Measurements from ENCODE around the gene ZNF175.
"Not testable (repeated sequence)": the region's sequence is repeated elsewhere in the genome, so short reads cannot be mapped to it uniquely, and the experiment has no call there.

The ZNF175 gene

GRCh38 chr19:51593138-51593890, 22.2 kb downstream of the ZNF175 start:
- DNase-seq, result no peak

GRCh38 chr19:51593969-51594773, 23.1 kb downstream of the ZNF175 start:
- DNase-seq, result peak; percentile 36

- no peak for DNase-seq
Measured at GRCh38 chr19:51594774-51595109, 23.7 kb downstream of the ZNF175 start.

- no peak for DNase-seq
Measured at GRCh38 chr19:51595190-51596175, 24.4 kb downstream of the ZNF175 start.

DNA sequence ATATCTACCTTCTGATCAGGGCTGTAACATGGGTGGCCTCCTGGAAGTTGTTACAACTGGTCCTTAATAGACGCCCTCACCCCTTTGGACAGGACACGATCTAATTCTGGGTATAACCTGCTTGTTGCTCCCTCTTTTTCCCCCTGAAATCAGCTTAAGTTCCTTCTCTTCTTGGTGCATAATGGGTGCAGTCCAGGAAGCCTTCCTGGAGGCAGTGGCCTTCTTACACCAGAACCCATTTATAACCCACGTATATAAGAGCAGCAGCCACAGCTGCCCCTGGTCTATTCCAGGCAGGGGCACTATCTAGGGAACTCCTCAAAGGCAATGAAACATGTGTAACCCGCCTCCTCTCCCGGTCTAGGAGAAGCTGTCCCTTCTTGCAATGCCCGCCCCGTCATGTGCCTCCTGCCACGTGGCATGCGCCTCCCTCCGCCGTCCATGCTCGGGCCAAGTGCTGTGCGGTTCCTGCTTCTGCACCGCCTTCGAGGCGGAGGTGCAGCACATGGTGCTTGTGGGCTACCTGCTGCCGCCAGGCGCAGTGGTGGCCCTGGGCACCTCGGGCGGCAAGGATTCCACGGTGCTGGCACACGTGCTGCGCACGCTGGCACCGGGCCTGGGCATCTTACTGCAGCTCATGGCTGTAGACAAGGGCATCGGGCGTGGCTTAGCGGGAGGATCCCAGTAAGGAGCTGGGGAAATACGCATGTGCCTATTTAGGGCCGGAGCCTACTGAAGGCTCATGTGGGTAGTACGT, 27.3 kb downstream of the ZNF175 start:
- no peak for DNase-seq

- DNase-seq, result no peak
Measured at GRCh38 chr19:51599084-51599483, 28.0 kb downstream of the ZNF175 start.

- no peak for DNase-seq
Measured at GRCh38 chr19:51600940-51601580, 30.0 kb downstream of the ZNF175 start.

DNA sequence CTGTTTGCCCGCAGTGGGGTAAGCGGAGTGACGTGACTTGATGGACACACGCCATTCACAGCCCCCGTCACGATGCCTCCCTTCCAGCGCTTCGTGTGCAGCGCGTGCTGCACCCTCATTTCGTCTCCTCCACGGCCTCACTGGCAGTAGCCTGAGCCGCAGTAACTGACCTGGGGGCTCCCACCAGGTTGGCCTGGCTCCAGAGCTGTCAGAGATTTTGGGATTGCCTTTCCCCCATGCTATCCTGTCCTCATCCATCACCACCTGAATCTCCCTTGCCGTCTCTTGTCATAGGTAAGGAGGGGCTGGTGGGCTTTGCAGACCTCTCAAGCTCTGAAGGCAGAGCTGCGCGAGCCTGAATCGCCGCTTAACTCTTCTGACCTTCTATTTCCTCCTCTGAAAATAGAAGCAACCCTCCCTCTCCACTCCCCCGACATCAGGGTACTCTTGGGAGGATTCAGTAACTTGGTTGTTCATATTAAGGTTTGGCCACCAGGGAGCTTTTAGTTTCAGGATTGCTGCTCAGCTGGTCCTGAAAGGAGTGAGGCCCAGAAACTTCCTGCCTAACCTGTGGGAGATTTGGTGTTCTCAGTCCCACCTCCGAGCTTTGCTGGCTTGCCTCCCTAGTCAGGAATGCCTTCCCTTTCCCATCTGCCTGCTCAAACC, 31.2 kb downstream of the ZNF175 start:
- DNase-seq, result no peak

- no peak for DNase-seq
Measured at GRCh38 chr19:51607077-51607476, 36.0 kb downstream of the ZNF175 start.

- no peak for DNase-seq
Measured at GRCh38 chr19:51607920-51608562, 37.0 kb downstream of the ZNF175 start.

DNA sequence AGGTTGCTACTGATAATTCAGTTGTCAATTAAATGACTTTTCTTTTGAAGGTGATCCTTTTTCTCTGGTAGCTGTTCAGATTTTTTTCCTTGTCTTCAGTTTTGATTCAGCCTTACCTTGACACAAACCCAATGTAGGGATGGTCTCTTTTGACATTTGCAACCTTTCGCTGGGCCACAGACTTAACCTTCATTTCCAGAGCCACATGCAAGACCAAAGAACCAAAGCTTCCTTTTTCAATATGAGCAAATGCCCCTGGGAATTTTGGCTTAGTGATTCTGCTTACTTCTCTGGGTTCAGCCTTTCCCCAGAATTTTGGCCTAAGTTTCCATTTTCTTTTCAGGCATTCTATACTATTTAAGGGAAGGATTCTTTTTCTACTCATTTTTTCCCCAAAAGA, 39.5 kb downstream of the ZNF175 start:
- DNase-seq, result no peak

DNA sequence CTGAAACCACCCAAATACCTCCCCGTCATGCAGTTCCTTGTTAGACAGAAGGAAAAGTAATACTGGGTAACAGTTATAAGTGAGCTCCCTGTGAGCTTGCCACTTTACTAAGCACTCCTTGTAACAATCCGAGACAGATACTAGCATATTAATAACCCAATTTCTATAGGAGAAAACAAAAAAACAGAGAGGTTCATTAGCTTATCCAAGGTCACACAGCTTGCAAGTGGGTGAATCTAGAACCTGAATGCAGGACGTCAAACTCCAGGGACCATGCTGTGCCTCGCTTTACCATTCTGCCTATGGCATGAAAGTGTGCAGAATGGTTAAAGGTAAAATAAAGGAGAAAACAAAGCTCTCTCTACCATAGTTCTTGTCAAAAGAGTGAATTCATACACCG, 43.7 kb downstream of the ZNF175 start:
- no peak for DNase-seq

- DNase-seq, result no peak
Measured at GRCh38 chr19:51615991-51616390, 44.9 kb downstream of the ZNF175 start.

DNA sequence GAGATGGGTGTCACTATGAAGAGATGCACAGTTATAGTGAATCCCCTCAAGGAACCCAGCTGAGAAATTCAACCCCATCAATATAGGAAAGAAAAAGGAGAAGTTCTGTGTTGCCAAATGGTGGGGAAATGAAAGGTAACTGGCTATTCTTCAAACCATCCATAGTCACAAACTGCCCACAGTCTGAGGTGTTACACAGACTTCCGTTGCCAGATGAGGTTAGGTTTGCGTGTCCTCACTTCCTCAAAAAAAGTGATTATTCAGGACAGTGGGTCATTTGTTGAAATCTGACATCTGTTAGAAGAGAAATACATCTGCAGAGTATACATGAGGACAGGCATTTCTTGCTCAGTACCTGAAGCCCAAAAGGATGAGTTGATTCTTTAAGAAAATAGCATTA, 50.1 kb downstream of the ZNF175 start:
- DNase-seq, result no peak

DNA sequence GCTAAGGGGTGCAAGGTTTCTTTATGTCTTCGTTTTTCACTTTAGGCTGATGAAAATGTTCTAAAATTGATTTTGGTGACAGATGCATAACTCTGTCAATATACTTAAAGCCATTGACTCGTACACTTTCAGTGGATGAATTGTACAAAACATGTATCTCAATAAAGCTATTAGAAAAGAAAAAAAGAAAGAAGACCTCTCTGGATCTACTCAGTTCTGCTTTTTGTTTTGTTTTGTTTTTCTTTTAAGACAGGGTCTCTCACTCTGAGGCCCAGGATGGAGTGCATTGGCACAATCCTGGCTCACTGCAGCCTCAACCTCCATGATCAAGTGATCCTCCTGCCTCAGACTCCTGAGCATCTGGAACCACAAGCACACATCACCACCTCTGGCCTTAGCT, 55.6 kb downstream of the ZNF175 start:
- no peak for DNase-seq

DNA sequence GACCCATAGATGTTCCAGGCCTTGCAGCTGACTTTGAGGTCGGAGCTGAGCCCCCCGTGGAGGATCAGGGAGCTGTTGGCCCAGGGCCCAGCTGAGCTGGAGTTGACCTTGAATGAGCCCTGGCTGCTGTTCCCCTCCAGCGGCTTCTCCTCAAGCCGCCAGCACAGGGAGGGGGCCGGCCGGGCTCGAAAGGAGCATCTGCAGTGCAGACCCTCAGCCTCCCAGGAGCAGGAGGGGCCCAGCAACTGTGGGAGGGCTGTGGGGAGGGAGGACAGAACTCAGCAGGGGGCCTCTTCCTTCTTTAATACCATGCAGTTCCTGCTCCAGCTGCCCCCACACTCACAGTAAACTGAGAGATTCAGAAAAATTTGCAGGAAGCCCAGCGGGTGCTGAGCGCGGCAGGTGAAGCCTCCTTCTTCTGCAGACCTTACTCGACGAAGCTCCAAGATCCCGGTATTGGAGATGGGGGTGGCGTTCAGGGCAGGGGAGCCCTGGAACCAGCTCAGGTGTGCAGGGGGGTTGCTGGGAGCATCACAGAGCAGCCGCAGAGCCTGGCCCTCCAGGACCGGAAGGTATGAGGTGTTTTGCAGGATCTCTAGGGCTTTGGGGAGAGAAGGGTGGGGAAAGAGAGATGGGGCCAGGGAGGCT, 56.5 kb downstream of the ZNF175 start:
- DNase-seq, result no peak

- no peak for DNase-seq
Measured at GRCh38 chr19:51628153-51628939, 57.3 kb downstream of the ZNF175 start.

- DNase-seq, result not testable (repeated sequence)
Measured at GRCh38 chr19:51630315-51630714, 59.2 kb downstream of the ZNF175 start, which contains the start of gene SIGLEC5. SIGLEC5 (minus strand) TSS chr19:51630401; CDS start chr19:51630335, 66 bp downstream.

DNA sequence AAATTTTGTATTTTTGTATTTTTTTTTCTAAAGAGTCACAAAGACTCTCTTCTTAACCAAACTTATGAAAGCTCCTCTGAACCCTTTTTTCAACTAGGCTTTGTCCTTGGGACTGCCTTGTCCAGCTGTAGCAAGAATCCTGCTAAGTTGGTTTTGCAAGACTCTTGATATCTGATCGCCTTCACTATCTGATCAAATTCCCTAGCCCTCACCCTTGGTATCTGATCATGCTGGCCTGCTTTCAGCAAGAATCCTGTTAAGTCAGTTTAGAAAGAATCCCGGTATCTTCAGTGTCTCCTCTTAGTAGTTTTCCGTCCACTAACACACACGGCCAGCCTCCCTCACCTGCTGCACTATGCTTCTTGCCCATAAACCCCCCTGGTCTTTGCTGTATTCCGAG, 61.0 kb downstream of the ZNF175 start:
- no peak for DNase-seq
